Measurements from ENCODE around the gene FEN1.

- TF ChIP-seq CTCF (conservative IDR thresholded peaks at IDR 0.05 in 1 of 2, IDR thresholded peaks at IDR 0.05 in 1 of 2; ENCODE audit: extremely low read depth in 1 of 2, insufficient read depth in 1 of 2, low read depth in 1 of 2, low read length in 2 of 2) (no peak), EZH2 (IDR thresholded peaks at IDR 0.05; ENCODE audit: borderline replicate concordance, low read length) (no peak)
Observed at GRCh38 chr11:61778920-61779650, 13.6 kb upstream of the FEN1 start.

Data from mammary epithelial cell (primary cell).